IMR-90 (cell line): Measurements from ENCODE around the gene SEMA6A.

Experiments
- BHLHE40 ChIP-seq: fragments of 150-350 bp; IDR thresholded peaks from 2 replicates; pipeline ENCODE4 v1.6.1; 2016; ENCODE audit warnings: mild to moderate bottlenecking, low read depth, low read length
- SMC3 ChIP-seq: fragments of 150-350 bp; IDR thresholded peaks from 2 replicates; pipeline ENCODE4 v1.6.1; 2016; ENCODE audit warnings: low read depth, mild to moderate bottlenecking, antibody characterized with exemption, low read length, moderate library complexity
- TF ChIP-seq, protein P1 (sequence below): fragments of 150-350 bp; IDR thresholded peaks from 2 replicates; pipeline ENCODE4 v1.6.1; 2016; ENCODE audit warnings: low read depth, mild to moderate bottlenecking, low read length, moderate library complexity, borderline replicate concordance

DNA sequence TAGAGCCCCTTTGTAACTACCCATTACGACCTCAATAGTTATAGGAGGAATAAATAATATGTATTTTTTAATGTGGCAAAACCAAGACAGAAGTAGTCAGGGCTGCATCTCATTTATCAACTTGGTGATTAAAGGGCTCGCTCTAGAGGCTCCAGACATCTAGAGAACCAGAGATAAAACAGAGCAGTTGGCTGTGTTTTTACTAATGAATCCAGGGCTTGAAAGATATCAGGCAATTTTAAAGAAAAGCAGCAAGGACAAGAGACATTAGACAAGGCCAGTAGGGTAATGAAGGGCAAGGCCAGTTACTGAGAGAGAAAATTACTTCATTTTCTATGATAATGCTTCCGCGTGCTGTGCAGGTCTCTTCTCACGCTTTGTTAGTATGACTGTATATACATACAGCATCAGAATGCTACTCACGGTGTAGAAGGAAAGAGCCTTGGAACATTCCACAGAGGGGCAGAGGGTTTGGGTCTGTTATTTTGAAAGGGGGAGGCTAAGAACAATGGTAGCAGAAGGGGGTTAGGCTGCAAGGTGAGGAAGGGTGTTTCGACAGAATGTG is 110.4 kb downstream of the SEMA6A start:
- TF ChIP-seq, protein P1, sequence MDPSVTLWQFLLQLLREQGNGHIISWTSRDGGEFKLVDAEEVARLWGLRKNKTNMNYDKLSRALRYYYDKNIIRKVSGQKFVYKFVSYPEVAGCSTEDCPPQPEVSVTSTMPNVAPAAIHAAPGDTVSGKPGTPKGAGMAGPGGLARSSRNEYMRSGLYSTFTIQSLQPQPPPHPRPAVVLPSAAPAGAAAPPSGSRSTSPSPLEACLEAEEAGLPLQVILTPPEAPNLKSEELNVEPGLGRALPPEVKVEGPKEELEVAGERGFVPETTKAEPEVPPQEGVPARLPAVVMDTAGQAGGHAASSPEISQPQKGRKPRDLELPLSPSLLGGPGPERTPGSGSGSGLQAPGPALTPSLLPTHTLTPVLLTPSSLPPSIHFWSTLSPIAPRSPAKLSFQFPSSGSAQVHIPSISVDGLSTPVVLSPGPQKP = no peak
- TF ChIP-seq BHLHE40 (no peak), SMC3 (no peak)
